Measurements from ENCODE around the gene TMEM204.

TMEM204 gene

GRCh38 chr16:1580256-1580655, 46.8 kb downstream of the TMEM204 start:
- Mint-ChIP-seq H3K4me1 (peaks cover 5% of the 10 kb centered on the region), H3K4me3 (no peak overlapping the region), H3K27me3 (ENCODE audit: low read depth, poor library complexity) (no peaks in the 10 kb centered on the region), H3K27ac (no peak overlapping the region), H3K9me3 (no peaks in the 10 kb centered on the region), H3K36me3 (ENCODE audit: low read depth) (peaks cover 80% of the 10 kb centered on the region)
- TF ChIP-seq CTCF (IDR thresholded peaks at IDR 0.05) = no peak
- DNase-seq = no peak

- H3K27ac Mint-ChIP-seq = no peak overlapping the region
Observed at GRCh38 chr16:1580956-1581355, 47.5 kb downstream of the TMEM204 start.

DNA sequence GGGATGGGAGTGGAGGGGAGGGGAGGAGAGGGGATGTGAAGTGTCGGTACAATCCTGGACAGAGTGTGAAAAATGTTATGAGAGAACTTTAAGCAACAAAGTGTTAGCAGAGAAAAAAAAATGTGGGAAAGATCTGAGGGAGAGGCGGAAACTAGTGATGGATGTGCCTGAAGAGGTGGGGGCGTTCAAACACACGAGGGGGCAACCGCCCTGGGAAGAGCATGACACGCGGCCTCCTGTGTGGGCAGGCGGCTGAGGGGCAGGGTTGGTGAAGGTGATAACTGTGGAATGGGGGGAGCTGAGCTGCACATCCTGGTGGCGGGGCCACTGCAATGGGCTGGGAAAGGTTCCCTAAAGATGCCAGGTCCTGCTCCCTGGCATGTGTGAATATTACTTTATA, 48.3 kb downstream of the TMEM204 start:
- Mint-ChIP-seq H3K4me1 (peaks cover 5% of the 10 kb centered on the region), H3K4me3 (no peak overlapping the region), H3K27ac (peak overlapping the region; percentile 74), H3K36me3 (ENCODE audit: low read depth) (peaks cover 69% of the 10 kb centered on the region), H3K9me3 (no peaks in the 10 kb centered on the region), H3K27me3 (ENCODE audit: low read depth, poor library complexity) (no peaks in the 10 kb centered on the region)
- TF ChIP-seq CTCF (IDR thresholded peaks at IDR 0.05) = no peak
- no peak for DNase-seq

More at GRCh38 chr16:1580956-1581355, 47.5 kb downstream of the TMEM204 start:
- H3K9me3 Mint-ChIP-seq = no peaks in the 10 kb centered on the region
- peaks cover 5% of the 10 kb centered on the region for H3K4me1 Mint-ChIP-seq
- no peak for DNase-seq
- peaks cover 73% of the 10 kb centered on the region for H3K36me3 Mint-ChIP-seq (ENCODE audit: low read depth)
- no peaks in the 10 kb centered on the region for H3K27me3 Mint-ChIP-seq (ENCODE audit: low read depth, poor library complexity)
- no peak overlapping the region for H3K4me3 Mint-ChIP-seq
- TF ChIP-seq CTCF (IDR thresholded peaks at IDR 0.05) = no peak

- TF ChIP-seq CTCF (IDR thresholded peaks at IDR 0.05) = no peak
- DNase-seq = no peak
- H3K4me3 Mint-ChIP-seq = no peak overlapping the region
- no peaks in the 10 kb centered on the region for H3K9me3 Mint-ChIP-seq
- peaks cover 67% of the 10 kb centered on the region for H3K36me3 Mint-ChIP-seq (ENCODE audit: low read depth)
- H3K27ac Mint-ChIP-seq = no peak overlapping the region
- peaks cover 5% of the 10 kb centered on the region for H3K4me1 Mint-ChIP-seq
- no peaks in the 10 kb centered on the region for H3K27me3 Mint-ChIP-seq (ENCODE audit: low read depth, poor library complexity)
Observed at GRCh38 chr16:1583180-1583579, 49.7 kb downstream of the TMEM204 start.

- Mint-ChIP-seq H3K9me3 (no peaks in the 10 kb centered on the region), H3K36me3 (ENCODE audit: low read depth) (peaks cover 59% of the 10 kb centered on the region), H3K4me1 (peaks cover 5% of the 10 kb centered on the region), H3K27me3 (ENCODE audit: low read depth, poor library complexity) (no peaks in the 10 kb centered on the region), H3K27ac (peak overlapping the region; percentile 37), H3K4me3 (no peak overlapping the region)
- TF ChIP-seq CTCF (IDR thresholded peaks at IDR 0.05) = no peak
- DNase-seq = no peak
Observed at GRCh38 chr16:1584926-1585484, 51.5 kb downstream of the TMEM204 start.

DNA sequence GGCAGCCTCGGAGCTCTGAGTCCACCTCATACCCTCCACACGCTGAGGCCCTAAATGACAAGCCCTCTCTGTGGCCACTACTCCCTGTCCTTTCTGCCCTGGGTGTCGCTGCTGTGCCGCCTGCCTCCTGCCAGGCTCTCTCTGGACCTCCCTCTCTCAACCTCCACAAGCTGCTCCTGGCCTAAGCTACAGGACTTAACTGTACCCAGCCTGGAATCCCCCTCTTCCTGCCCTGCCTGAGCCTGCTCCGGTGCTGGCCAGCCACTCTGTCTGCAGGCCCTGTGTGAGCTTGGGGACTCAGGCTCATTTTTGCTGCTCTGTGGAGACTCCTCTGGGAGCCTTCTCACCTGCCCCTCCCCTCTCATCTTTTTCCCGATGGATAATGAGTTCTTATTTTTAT, 56.9 kb downstream of the TMEM204 start:
- DNase-seq = no peak

More for the DNA sequence above, 56.9 kb downstream of the TMEM204 start:
- TF ChIP-seq CTCF (IDR thresholded peaks at IDR 0.05) = no peak
- H3K27me3 Mint-ChIP-seq (ENCODE audit: low read depth, poor library complexity) = no peaks in the 10 kb centered on the region
- no peak overlapping the region for H3K4me3 Mint-ChIP-seq
- peaks cover 31% of the 10 kb centered on the region for H3K36me3 Mint-ChIP-seq (ENCODE audit: low read depth)
- no peak overlapping the region for H3K27ac Mint-ChIP-seq
- H3K9me3 Mint-ChIP-seq = no peaks in the 10 kb centered on the region
- peaks cover 7% of the 10 kb centered on the region for H3K4me1 Mint-ChIP-seq
